GM18873 (cell line): Measurements from ENCODE around the gene GRHL3.

ENCODE experiments used
- ATAC-seq: cut with Tn5 transposase; IDR thresholded peaks from one replicate; pipeline ENCODE4 v1.9.1; 2021; ENCODE audit warnings: mild to moderate bottlenecking, moderate library complexity, moderate number of reproducible peaks; ENCODE audit not compliant: unreplicated experiment, low FRiP score

Gene GRHL3

GRCh38 chr1:24364975-24365678 is 46.0 kb downstream of the GRHL3 start:
- ATAC-seq, result no peak

- ATAC-seq, result no peak
These were observed 47.5 kb downstream of the GRHL3 start for GRCh38 chr1:24366707-24367106.

GRCh38 chr1:24369199-24369598 is 50.0 kb downstream of the GRHL3 start:
- no peak for ATAC-seq

- no peak for ATAC-seq
These were observed 50.6 kb downstream of the GRHL3 start for GRCh38 chr1:24369801-24370200.

- ATAC-seq, result no peak
These were observed 53.9 kb downstream of the GRHL3 start for GRCh38 chr1:24373044-24373443.

- ATAC-seq, result no peak
These were observed 54.6 kb downstream of the GRHL3 start for GRCh38 chr1:24373710-24374109.

GRCh38 chr1:24374891-24375786 is 56.0 kb downstream of the GRHL3 start:
- no peak for ATAC-seq

- no peak for ATAC-seq
These were observed 60.7 kb downstream of the GRHL3 start for GRCh38 chr1:24379733-24380315.

- no peak for ATAC-seq
These were observed 61.4 kb downstream of the GRHL3 start for GRCh38 chr1:24380508-24380907.

- no peak for ATAC-seq
These were observed 62.1 kb downstream of the GRHL3 start for GRCh38 chr1:24381256-24381655.

GRCh38 chr1:24382165-24382577 is 63.0 kb downstream of the GRHL3 start:
- no peak for ATAC-seq

GRCh38 chr1:24383381-24383940 is 64.3 kb downstream of the GRHL3 start:
- ATAC-seq, result no peak

- ATAC-seq, result peak; percentile 58
These were observed 65.3 kb downstream of the GRHL3 start for GRCh38 chr1:24384251-24385090.

GRCh38 chr1:24385160-24385940 is 66.2 kb downstream of the GRHL3 start:
- no peak for ATAC-seq

GRCh38 chr1:24386241-24386640 is 67.1 kb downstream of the GRHL3 start:
- no peak for ATAC-seq

GRCh38 chr1:24386931-24387330 is 67.8 kb downstream of the GRHL3 start:
- no peak for ATAC-seq

GRCh38 chr1:24387636-24388175 is 68.5 kb downstream of the GRHL3 start:
- no peak for ATAC-seq

GRCh38 chr1:24388331-24388885 is 69.3 kb downstream of the GRHL3 start:
- ATAC-seq, result no peak

- ATAC-seq, result no peak
These were observed 70.1 kb downstream of the GRHL3 start for GRCh38 chr1:24389231-24389678.
